AG09309 (cell line): Measurements from ENCODE around the gene THBS2.

Source experiments
- DNase-seq: peaks from one replicate; pipeline ENCODE4 v3.0.0-alpha.2; 2010; ENCODE audit warnings: low read depth
- H3K4me3 ChIP-seq: 2 replicates; pipeline ENCODE4 v1.5.1; 2011; ENCODE audit warnings: mild to moderate bottlenecking, low read depth, low read length, moderate library complexity; ENCODE audit not compliant: control insufficient read depth
- CTCF ChIP-seq: IDR thresholded peaks from 2 replicates; pipeline ENCODE4 v1.5.1; 2011; ENCODE audit warnings: mild to moderate bottlenecking, low read depth, low read length, inconsistent platforms; ENCODE audit not compliant: insufficient read depth, control insufficient read depth; ENCODE audit errors: missing control alignments

The THBS2 gene

GRCh38 chr6:169167581-169168301 lies 85.9 kb downstream of the THBS2 start:
- H3K4me3 ChIP-seq, result no peak overlapping the region
- TF ChIP-seq CTCF, result no peak
- peak; percentile 96 for DNase-seq

GRCh38 chr6:169166896-169167580 lies 86.6 kb downstream of the THBS2 start:
- TF ChIP-seq CTCF, result no peak
- no peak for DNase-seq
- no peak overlapping the region for H3K4me3 ChIP-seq
